MCF 10A (cell line): ENCODE data around the gene TTLL5. TPM values are rescaled to one million over a fixed set of nuclear protein-coding genes. Genes with fewer than 3 reads are reported as not detected.

Experiments
- BruUV-seq: library from RNA; stranded (reverse); fragments of 400-500 nt; replicated peaks from 2 replicates; lab custom pipeline; 2021; lab: Mats Ljungman, UMichigan
- CTCF ChIA-PET: fragments of 300-600 bp; sonication (Branson Sonifier 250); formaldehyde crosslinking; extraction: SDS; loops from one replicate; lab custom pipeline; 2021; ENCODE audit warnings: antibody characterized with exemption, inconsistent platforms; lab: Yijun Ruan, JAX
- POLR2A ChIA-PET: fragments of 300-600, 350-650 bp; sonication (Branson Sonifier 250); formaldehyde crosslinking; extraction: SDS; loops from one replicate; lab custom pipeline; 2020; ENCODE audit warnings: antibody characterized with exemption, inconsistent platforms; lab: Yijun Ruan, JAX
- DNase-seq: peaks from one replicate; pipeline ENCODE4 v3.0.0-alpha.2; 2018; ENCODE audit not compliant: unreplicated experiment
- H3K27ac Mint-ChIP-seq: one replicate; pipeline ENCODE4 v1.8.0; 2022; ENCODE audit warnings: mild to moderate bottlenecking, low read depth, mixed read lengths; ENCODE audit not compliant: unreplicated experiment
- H3K27me3 Mint-ChIP-seq: one replicate; pipeline ENCODE4 v1.8.0; 2022; ENCODE audit warnings: mixed read lengths; ENCODE audit not compliant: insufficient read depth, unreplicated experiment
- H3K36me3 Mint-ChIP-seq: one replicate; pipeline ENCODE4 v1.8.0; 2022; ENCODE audit warnings: mild to moderate bottlenecking, moderate library complexity, mixed read lengths; ENCODE audit not compliant: insufficient read depth, unreplicated experiment
- H3K4me1 Mint-ChIP-seq: one replicate; pipeline ENCODE4 v1.8.0; 2022; ENCODE audit warnings: mixed read lengths; ENCODE audit not compliant: insufficient read depth, unreplicated experiment
- H3K4me3 Mint-ChIP-seq: one replicate; pipeline ENCODE4 v1.8.0; 2022; ENCODE audit warnings: mild to moderate bottlenecking, moderate library complexity, mixed read lengths; ENCODE audit not compliant: unreplicated experiment
- H3K9me3 Mint-ChIP-seq: one replicate; pipeline ENCODE4 v1.8.0; 2022; ENCODE audit warnings: mixed read lengths; ENCODE audit not compliant: unreplicated experiment
- intact Hi-C: fragments of 100-400 bp; cut with micrococcal nuclease; formaldehyde crosslinking; loops from 2 replicates; pipeline ENCODE4 v1.14.1; 2022
- total RNA-seq: library from RNA; stranded (reverse); gene quantifications from 2 replicates; pipeline ENCODE4 v1.2.3, GENCODE V29; 2022
- TF ChIP-seq, protein P1 (sequence below): fragments of 200-600 bp; IDR thresholded peaks from one replicate; pipeline ENCODE4 v1.8.0; 2022; ENCODE audit warnings: antibody characterized with exemption, mild to moderate bottlenecking; ENCODE audit not compliant: unreplicated experiment

TTLL5 gene
- total RNA-seq, 1 experiment from 2014 or later, result 31.7 TPM

DNA sequence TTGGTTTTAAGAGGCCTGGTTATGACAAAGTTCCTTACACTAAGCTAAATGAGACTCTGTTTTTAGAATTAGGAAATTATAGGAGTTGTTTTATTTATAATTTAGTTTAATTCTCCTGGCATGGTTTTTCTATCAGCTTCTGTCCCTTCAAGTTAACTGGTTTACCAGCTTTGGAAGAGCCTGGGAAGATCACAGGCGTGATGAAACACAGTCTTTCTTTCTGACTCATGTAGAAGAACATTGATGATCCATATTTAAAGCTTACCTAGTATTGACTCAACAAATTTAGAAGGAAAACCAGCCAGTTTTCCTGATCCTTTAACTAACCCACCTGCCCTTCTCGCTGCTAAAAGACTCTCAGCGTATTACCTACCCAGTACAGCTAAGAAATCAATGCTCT is 165.6 kb downstream of the TTLL5 start:
- Mint-ChIP-seq H3K9me3 (no peaks in the 10 kb centered on the region), H3K27ac (no peak overlapping the region), H3K27me3 (no peaks in the 10 kb centered on the region), H3K4me1 (peaks cover 28% of the 10 kb centered on the region), H3K36me3 (peaks cover 18% of the 10 kb centered on the region), H3K4me3 (no peak overlapping the region)
- BruUV-seq, result no TSS peak
- ChIA-PET CTCF (interaction anchor here (0.6 to 1.1 kb wide), 3 partner anchors 20 to 80 kb away, joined by 3 to 4 read pairs (median 4); no protein-coding TSS in a partner anchor), POLR2A (interaction anchor here (0.7 to 1.1 kb wide), 4 partner anchors 13 to 110 kb away, joined by 3 to 7 read pairs (median 4); no protein-coding TSS in a partner anchor)
- intact Hi-C loops, result no loop called here
- peak; percentile 7 for DNase-seq
- TF ChIP-seq, protein P1, sequence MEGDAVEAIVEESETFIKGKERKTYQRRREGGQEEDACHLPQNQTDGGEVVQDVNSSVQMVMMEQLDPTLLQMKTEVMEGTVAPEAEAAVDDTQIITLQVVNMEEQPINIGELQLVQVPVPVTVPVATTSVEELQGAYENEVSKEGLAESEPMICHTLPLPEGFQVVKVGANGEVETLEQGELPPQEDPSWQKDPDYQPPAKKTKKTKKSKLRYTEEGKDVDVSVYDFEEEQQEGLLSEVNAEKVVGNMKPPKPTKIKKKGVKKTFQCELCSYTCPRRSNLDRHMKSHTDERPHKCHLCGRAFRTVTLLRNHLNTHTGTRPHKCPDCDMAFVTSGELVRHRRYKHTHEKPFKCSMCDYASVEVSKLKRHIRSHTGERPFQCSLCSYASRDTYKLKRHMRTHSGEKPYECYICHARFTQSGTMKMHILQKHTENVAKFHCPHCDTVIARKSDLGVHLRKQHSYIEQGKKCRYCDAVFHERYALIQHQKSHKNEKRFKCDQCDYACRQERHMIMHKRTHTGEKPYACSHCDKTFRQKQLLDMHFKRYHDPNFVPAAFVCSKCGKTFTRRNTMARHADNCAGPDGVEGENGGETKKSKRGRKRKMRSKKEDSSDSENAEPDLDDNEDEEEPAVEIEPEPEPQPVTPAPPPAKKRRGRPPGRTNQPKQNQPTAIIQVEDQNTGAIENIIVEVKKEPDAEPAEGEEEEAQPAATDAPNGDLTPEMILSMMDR, result no peak

DNA sequence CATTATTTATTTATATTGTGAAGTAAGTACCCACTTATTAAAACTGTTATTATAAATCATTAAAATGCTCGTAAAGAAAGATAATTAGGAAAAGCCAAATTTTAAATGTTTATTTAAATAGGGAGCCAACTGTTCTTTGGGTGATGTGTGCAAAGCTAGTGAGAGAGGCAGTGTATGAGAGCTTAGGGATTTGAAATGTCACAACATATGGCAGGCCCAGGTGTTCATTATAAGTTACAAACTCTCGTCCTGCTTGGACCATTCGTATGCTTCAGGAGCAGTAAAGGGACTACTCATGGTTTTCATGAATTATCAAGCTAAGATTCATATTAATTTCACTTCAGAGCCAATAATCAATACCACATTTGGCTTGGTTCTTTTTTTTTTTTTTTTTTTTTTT is 166.3 kb downstream of the TTLL5 start:
- peaks cover 18% of the 10 kb centered on the region for H3K36me3 Mint-ChIP-seq
- TF ChIP-seq, protein P1, result no peak
- CTCF ChIA-PET, result interaction anchor here (0.6 to 1.2 kb wide), 4 partner anchors 21 to 118 kb away, joined by 3 to 4 read pairs (median 4); no protein-coding TSS in a partner anchor
- H3K27ac Mint-ChIP-seq, result no peak overlapping the region
- peaks cover 27% of the 10 kb centered on the region for H3K4me1 Mint-ChIP-seq
- POLR2A ChIA-PET, result interaction anchor here (1.0 to 1.1 kb wide), 2 partner anchors 13 to 89 kb away, joined by 3 to 7 read pairs; no protein-coding TSS in a partner anchor
- intact Hi-C loops, result no loop called here
- H3K4me3 Mint-ChIP-seq, result no peak overlapping the region
- no TSS peak for BruUV-seq
- no peaks in the 10 kb centered on the region for H3K9me3 Mint-ChIP-seq
- no peaks in the 10 kb centered on the region for H3K27me3 Mint-ChIP-seq
- no peak for DNase-seq

DNA sequence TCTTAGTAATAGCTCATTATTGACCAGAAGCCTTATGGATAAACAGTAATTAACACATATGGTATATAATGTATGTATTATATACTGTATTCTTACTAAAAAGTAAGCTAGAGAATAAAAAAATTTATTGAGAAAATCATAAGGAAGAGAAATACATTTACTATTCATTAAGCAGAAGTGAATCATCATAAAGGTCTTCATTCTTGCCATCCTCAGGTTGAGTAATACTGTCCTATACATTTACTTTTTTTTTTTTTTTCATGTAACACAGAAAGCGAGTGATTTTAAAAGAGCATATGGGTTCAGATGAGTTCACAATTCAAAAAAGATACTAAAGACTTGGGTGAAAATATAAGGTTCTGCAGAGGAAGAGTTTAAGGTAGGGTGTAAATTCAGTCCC is 168.3 kb downstream of the TTLL5 start:
- Mint-ChIP-seq H3K4me3 (no peak overlapping the region), H3K36me3 (peaks cover 18% of the 10 kb centered on the region), H3K27ac (no peak overlapping the region), H3K9me3 (no peaks in the 10 kb centered on the region), H3K4me1 (peaks cover 29% of the 10 kb centered on the region), H3K27me3 (no peaks in the 10 kb centered on the region)
- ChIA-PET CTCF (interaction anchor here (0.6 to 1.5 kb wide), 2 partner anchors 35 to 139 kb away, joined by 3 to 4 read pairs; no protein-coding TSS in a partner anchor), POLR2A (interaction anchor here (0.6 to 3.0 kb wide), 2 partner anchors 31 to 165 kb away, joined by 3 to 8 read pairs; no protein-coding TSS in a partner anchor)
- TF ChIP-seq, protein P1, result no peak
- DNase-seq, result no peak
- no TSS peak for BruUV-seq
- intact Hi-C loops, result no loop called here

DNA sequence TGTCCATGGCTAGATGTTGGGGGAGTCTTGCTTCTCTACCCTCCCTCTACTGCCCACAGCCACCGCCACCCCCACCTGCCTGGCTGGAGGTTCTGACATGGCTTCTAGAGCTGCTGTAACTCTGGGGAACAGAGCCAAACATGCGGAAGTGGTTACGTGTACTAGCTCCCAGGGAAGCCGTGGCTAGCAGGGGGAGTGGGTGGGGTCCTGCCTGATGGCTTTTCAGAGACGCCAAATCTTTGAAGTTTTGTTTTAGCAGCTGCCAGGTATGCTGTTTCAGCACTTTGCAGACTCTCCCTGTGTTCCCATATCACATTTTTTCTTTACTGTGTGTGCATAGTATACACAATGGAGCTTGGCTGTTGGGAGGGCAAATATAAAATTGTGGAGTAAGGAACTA is 170.4 kb downstream of the TTLL5 start:
- Mint-ChIP-seq H3K4me3 (peak overlapping the region; percentile 33), H3K27ac (peak overlapping the region; percentile 96), H3K36me3 (peaks cover 7% of the 10 kb centered on the region), H3K9me3 (no peaks in the 10 kb centered on the region), H3K4me1 (peaks cover 28% of the 10 kb centered on the region), H3K27me3 (no peaks in the 10 kb centered on the region)
- intact Hi-C loops, result no loop called here
- ChIA-PET POLR2A (interaction anchor here (1.7 kb wide), 1 partner anchor 37 kb away, joined by 9 read pairs; no protein-coding TSS in a partner anchor), CTCF (interaction anchor here (1.1 to 3.0 kb wide), 3 partner anchors 37 to 122 kb away, joined by 3 to 11 read pairs (median 4); no protein-coding TSS in a partner anchor)
- peak; percentile 73 for DNase-seq
- BruUV-seq, result no TSS peak
- TF ChIP-seq, protein P1, result no peak
